ENCODE results near the gene C7orf57.

The C7orf57 gene

DNA sequence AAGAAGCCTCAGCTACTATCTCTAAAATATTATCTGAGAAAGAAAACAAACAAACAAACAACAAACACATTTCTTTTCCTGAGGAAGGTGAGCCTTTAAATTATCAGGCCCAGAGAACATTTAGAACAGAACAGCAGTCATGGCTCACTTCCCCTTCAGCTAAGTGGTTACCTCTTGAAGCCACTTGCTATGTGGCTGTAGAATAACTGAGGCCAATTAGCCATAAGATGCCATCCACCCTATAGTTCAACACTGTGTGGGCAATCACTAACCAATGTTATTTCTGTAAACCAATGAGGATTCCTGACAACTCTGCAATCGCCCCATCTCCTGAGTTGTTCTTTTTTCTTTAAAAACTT, 50.1 kb downstream of the C7orf57 start:
- H3K4me3 ChIP-seq (ENCODE audit: low read length) = no peak overlapping the region
- TF ChIP-seq ZNF274 (IDR thresholded peaks at IDR 0.05; ENCODE audit: low read depth, low read length) = no peak

DNA sequence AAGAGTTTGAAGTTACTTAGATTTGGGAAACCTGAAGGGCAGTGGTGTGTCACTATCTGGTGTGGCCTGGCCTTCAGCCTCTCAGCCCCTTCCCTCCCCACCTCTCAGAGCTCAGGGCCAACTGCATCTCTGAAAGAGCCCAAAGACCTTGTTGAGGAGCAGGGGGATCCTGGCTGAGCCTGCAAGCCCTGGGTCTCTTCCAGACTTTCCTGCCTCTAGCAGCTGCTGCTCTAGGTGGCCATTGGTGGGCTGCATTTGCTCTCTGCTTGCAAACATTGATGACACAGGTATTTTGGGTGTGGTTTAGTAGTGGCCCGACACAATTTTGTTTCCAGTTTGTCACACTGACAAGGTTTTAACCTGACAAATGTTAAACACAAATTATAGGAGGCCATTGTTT, 50.6 kb downstream of the C7orf57 start:
- TF ChIP-seq ZNF274 (IDR thresholded peaks at IDR 0.05; ENCODE audit: low read depth, low read length) = no peak
- no peak overlapping the region for H3K4me3 ChIP-seq (ENCODE audit: low read length)

DNA sequence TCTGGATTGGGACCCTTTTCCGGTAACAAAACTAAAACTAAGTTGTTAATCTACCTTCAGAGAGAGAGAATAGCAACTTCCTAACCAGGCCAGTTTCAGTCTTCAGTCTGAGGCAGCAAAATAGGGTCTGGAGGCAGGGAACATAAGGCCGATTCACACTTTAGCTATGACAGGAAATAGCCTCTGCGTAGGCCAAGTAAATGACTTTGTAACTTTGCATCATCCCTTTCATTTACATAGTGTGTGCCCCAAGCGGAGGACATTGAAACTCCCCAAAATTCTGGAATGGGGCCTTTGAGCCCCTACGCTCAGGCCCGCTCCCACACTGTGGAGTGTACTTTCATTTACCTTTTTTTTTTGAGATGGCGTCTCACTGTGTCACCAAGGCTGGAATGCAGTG, 52.0 kb downstream of the C7orf57 start:
- TF ChIP-seq ZNF274 (IDR thresholded peaks at IDR 0.05; ENCODE audit: low read depth, low read length) = no peak
- H3K4me3 ChIP-seq (ENCODE audit: low read length) = peak overlapping the region; percentile 25; the same call in 1 of the 2 replicates

DNA sequence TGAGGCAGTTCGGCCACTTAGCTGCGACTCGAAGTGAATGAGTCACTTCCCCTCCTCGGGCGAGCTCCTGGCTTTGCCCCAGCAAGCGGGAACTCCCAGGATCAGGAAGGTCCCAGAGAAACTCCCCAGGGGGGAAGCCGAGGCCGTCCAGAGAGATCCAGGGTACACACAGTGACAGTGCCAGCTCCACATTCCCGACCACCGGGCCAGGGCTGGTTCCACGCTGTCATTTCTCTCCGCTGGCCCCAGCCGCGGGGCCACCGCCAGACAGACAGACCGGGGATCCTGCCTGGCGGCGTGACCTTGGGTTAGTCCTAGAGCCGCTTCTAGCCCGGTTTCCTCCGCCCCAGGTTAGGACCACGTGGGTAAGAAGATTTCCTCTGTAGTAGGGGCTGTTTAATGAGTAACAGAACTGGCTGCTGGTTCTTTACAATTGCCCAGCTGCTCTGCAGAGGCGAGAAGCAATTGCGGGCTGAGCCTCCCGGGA, 53.3 kb downstream of the C7orf57 start:
- H3K4me3 ChIP-seq (ENCODE audit: low read length) = peak overlapping the region; percentile 54; the same call in 1 of the 2 replicates
- TF ChIP-seq ZNF274 (IDR thresholded peaks at IDR 0.05; ENCODE audit: low read depth, low read length) = no peak

DNA sequence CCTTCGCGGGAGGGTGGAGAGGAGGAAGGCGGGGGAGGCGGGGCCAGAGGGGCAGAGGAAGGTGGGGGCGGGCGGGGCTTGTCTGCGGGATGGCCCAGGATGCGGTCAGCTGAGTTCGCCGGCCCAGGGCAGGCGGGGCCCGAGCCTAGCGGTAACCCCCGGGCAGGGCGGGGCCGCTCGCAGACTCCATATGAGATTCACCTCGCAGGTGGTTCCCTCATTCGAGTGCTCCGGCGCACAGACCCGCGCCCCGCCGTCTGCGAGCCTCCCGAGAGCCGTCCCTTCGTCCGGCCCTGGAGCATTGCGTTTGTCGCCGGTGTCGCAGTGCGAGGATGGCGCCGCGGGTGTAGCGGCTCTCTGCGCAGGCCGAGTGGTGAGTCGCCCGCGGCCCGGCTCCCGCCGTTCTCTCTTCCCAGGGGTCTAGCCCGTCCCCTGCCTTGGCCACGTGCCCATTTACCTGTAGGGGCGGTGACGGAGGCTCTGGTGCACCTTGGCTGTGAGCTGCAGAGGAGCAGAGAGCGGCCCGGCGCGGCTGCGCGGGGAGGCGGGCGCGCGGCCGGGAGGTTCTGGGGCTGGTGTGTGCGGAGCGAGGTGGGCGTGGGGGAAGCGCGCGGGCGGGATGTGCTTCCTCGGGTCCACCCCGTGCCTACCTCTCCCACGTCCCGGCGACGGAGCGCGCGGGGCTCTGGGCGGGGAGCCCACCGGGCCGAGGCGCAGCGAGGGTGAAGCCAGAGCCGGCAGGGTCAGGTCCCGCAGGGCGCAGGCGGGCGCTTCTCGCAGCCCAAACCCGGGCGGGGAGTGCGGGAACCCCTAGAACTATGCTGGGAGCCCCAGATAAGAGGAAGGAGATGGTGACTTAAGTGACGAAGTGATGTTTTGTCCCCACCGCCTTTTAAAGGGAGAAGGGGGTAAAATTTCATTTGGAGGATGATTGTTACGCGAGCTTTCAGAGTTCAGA, 54.0 kb downstream of the C7orf57 start, which contains the start of gene UPP1:
Gene UPP1, plus strand, starts transcription at position 220 of the 958 bp plus-strand sequence. CDS start 5,519 bp downstream, outside the sequence.
- peak within 1 kb of the TSS; percentile 90 for H3K4me3 ChIP-seq (ENCODE audit: low read length)
- no peak for TF ChIP-seq ZNF274 (IDR thresholded peaks at IDR 0.05; ENCODE audit: low read depth, low read length)

DNA sequence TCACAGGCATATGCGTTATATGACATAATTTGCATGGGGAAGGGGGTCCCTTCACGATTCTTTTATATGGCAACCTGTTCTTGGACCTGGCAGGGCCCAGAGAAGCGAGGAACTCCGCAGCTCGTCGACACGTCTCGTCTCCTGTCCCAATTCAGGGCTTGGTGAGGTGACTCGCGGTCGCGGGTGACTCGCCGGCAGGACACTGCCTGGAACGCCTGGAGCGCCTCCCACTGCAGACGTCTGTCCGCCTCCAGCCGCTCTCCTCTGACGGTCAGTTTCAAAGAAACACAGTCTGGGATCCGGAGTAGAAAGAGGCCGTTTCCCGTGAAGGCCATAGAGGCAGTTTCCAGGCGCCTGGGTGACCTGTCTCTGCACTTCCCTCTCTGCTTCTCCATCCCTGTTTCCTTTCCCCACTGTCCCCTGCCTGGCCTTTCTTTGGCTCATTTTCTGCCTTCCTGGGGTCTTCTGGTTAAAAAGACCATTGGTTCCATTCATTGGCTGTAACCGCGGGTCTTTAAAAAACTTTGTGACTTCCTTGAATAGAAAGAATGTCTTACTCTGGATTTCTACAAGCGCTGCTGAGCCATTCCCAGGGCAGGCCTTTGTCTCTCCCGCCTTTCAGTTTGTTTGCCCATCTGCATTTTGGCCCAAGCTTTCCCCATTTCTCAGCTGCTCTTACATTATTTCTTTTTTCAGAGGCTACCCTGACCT, 54.9 kb downstream of the C7orf57 start:
- peak overlapping the region; percentile 90; the same call in 1 of the 2 replicates for H3K4me3 ChIP-seq (ENCODE audit: low read length)

DNA sequence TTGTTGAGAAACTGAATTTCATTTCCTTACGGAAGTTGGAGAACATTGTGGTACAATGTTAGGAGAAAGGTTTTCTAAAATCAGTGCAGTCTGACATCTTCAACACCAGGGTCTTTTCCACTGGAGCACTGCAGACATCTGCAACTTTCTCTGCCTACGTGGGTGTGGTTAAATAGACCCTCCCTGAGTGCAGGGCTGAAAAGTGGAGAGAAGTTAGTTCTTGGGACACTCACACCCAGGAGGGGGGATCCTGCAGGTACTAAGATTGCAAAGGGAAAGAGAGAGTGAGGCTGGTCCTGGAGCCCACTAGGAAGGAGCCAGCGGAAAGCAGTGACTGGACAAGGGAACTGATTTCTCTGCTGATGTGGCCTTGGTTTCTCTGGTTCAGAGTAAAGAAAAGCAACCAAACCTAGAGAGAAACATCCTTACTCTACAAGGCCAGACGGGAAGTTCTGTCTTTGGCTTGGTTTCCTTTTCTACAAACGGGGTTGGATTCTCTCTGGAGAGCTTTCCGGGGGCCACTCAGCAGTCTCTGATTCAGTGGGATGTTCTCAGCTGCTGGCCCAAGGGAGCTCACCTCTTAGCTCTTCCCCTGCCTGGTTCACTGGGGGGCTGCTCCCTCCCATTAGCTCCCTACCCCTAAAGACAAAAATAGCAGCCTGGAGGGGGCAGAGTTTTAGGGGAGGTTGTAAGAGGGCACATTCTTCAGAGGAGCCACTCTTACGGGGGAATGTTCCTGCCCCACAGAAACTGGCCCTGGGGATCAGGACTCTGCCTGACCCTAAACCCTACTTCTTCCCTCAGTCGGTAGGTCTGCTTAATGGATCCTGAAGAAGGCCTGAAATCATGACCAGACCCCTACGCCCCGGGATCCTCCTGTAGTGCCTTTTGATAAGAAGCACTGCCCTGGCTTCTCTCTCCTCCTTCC, 56.4 kb downstream of the C7orf57 start:
- H3K4me3 ChIP-seq (ENCODE audit: low read length) = no peak overlapping the region
- no peak for TF ChIP-seq ZNF274 (IDR thresholded peaks at IDR 0.05; ENCODE audit: low read depth, low read length)

More for the DNA sequence above, 54.9 kb downstream of the C7orf57 start:
- TF ChIP-seq ZNF274 (IDR thresholded peaks at IDR 0.05; ENCODE audit: low read depth, low read length) = no peak

DNA sequence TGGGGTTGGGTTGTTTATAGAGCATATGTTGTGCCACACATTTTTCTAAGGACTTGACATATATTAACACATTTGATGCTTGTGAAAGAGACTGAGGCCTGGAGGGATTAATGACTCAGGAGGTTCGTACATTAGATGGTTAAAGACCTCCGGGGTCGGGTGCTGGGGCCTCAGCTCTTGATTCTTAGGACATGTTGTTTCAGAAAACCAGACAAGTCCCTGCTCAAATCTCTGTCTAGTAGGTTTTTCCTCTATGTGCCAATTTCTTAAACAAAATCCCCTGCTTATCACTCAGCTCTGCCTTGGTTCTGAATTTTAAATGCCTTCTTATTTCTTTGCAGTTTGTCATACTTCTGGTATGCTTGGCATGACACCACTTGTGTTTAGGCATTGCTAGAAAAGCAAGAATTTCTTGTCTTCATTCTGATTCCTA, 59.5 kb downstream of the C7orf57 start:
- H3K4me3 ChIP-seq (ENCODE audit: low read length) = no peak overlapping the region
- TF ChIP-seq ZNF274 (IDR thresholded peaks at IDR 0.05; ENCODE audit: low read depth, low read length) = no peak

DNA sequence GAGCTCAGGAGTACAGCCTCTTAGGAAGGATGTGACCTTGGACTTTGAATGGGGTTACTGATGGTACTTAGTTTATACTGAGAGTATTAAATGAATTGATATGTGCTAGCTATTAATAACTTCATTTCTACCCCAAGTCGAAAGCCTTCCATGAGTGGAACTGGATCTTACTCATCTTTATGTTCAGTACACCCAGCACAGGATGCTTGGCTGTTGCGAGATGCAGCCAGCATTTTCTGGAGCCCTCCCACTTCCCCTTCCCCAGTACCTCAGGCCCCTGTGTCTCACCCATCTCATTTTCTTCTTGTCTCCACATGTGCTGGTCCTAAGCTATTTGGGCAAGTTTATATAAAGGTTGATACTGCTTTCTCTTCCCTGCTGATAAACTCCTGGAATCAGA, 60.9 kb downstream of the C7orf57 start:
- no peak for TF ChIP-seq ZNF274 (IDR thresholded peaks at IDR 0.05; ENCODE audit: low read depth, low read length)
- H3K4me3 ChIP-seq (ENCODE audit: low read length) = no peak overlapping the region

DNA sequence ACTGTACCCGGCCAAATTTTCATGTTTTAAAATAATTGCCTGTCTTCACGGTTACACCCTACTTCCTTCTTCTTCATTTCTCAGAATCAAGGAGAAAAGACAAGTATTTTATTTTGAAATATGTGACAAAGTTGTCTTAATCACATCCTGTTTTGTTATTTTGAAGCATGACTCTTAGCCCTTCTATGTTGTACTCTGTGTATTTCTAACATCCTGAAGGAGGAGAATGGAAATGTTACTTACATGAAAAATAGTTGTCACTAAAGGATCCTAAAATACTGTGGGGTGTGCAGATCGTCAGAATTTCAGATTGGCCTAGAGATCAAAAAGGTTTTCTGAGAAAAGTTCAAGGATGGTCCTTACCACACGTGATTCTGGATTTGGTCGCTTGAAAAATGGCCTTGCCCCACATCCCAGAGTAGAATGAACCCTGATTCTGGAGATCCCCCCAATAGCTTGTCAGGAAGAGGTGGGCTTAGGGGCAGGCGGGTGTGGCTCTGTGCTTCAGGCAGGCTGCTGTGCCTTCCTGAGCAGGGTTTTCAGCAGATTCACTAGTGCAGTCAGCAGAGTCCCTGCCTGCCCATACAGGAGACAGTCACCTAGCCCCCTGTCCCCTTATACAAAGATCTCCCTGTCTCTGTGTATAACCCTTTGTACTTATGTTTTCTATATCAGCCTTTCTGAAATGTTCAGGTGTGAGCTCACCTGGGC, 62.3 kb downstream of the C7orf57 start:
- no peak for TF ChIP-seq ZNF274 (IDR thresholded peaks at IDR 0.05; ENCODE audit: low read depth, low read length)
- H3K4me3 ChIP-seq (ENCODE audit: low read length) = no peak overlapping the region

DNA sequence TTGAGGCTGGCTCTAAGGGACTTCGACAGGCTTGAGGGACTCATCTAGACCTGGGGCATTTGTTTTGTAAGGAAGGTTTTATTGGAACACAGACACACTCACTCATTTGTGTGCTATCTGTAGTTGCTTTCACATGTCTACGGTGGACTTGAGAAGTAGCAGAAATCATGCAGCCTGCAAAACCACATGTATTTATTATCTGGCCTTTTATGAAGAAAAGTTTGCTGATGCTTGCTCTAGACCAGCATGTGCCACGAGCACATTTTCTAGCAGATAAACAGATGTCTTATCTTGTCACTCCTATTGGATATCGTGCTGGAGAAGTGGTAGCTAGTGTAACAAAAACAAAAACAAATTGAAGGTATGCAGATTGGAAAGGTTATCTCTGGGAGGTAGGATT, 63.5 kb downstream of the C7orf57 start:
- no peak for TF ChIP-seq ZNF274 (IDR thresholded peaks at IDR 0.05; ENCODE audit: low read depth, low read length)
- no peak overlapping the region for H3K4me3 ChIP-seq (ENCODE audit: low read length)

DNA sequence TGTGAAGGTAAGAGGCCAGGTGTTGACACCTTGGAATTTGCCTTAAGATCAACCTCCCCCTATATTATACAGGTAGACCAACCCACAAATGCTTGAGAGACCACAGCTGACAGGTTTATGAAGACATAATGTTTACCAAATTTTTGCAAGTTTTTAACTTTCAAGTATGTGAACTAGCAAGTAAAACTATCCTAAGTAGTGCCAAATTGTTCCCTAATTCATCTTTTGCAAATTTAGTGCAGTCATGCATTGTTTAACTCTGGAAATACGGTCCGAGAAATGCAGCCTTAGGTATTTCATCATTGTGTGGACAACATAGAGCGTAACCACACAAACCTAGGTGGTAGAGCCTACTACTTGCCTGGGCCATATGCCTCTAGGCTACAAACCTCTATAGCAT, 64.4 kb downstream of the C7orf57 start:
- TF ChIP-seq ZNF274 (IDR thresholded peaks at IDR 0.05; ENCODE audit: low read depth, low read length) = no peak
- no peak overlapping the region for H3K4me3 ChIP-seq (ENCODE audit: low read length)

DNA sequence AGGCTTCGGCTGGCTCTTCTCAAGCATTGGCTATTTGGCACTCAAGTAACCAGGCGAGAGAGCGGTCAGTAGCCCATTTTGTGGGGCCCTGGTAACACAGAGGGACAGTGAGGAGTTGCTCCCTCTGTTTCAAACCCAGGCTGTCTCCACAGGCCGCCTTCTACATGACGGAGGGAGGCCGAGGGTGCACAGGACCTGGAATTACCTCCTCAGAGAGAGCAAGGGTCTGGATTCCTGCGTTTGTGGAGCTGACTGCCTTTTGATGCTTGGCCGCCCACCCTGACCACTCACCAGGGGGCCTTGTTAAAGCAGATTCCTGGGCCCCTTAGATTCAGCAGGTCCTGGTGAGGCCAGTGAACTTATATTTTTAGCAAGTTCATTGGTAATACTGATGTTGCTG, 66.0 kb downstream of the C7orf57 start:
- no peak overlapping the region for H3K4me3 ChIP-seq (ENCODE audit: low read length)
- no peak for TF ChIP-seq ZNF274 (IDR thresholded peaks at IDR 0.05; ENCODE audit: low read depth, low read length)

Measured in GM08714 (cell line).